HG03095 (cell line): ENCODE results near the gene GFI1.
A peak's percentile ranks its signal among the peaks of the same experiment; 100 is the strongest.
"Not testable (repeated sequence)": the region's sequence is repeated elsewhere in the genome, so short reads cannot be mapped to it uniquely, and the experiment has no call there.

Experiments used
- ATAC-seq: cut with Tn5 transposase; IDR thresholded peaks from one replicate; pipeline ENCODE4 v1.9.1; 2021; ENCODE audit warnings: moderate library complexity; ENCODE audit not compliant: unreplicated experiment

The GFI1 gene

GRCh38 chr1:92466683-92467352, 19.9 kb downstream of the GFI1 start:
- ATAC-seq, result no peak

GRCh38 chr1:92465256-92465647, 21.5 kb downstream of the GFI1 start:
- ATAC-seq, result no peak

- ATAC-seq, result no peak
Measured at GRCh38 chr1:92464588-92465255, 22.0 kb downstream of the GFI1 start.

- ATAC-seq, result peak; percentile 63
Measured at GRCh38 chr1:92461364-92462097, 25.2 kb downstream of the GFI1 start.

GRCh38 chr1:92459871-92460320, 26.8 kb downstream of the GFI1 start:
- no peak for ATAC-seq

- no peak for ATAC-seq
Measured at GRCh38 chr1:92458146-92458545, 28.6 kb downstream of the GFI1 start.

- ATAC-seq, result no peak
Measured at GRCh38 chr1:92447976-92448375, 38.7 kb downstream of the GFI1 start.

- ATAC-seq, result no peak
Measured at GRCh38 chr1:92447033-92447681, 39.6 kb downstream of the GFI1 start.

GRCh38 chr1:92446546-92446945, 40.2 kb downstream of the GFI1 start:
- no peak for ATAC-seq

GRCh38 chr1:92445865-92446264, 40.9 kb downstream of the GFI1 start:
- no peak for ATAC-seq

GRCh38 chr1:92444351-92444750, 42.4 kb downstream of the GFI1 start:
- no peak for ATAC-seq

- ATAC-seq, result no peak
Measured at GRCh38 chr1:92443893-92444292, 42.8 kb downstream of the GFI1 start.

GRCh38 chr1:92442351-92442750, 44.4 kb downstream of the GFI1 start:
- no peak for ATAC-seq

GRCh38 chr1:92441697-92442342, 44.9 kb downstream of the GFI1 start:
- no peak for ATAC-seq

- no peak for ATAC-seq
Measured at GRCh38 chr1:92441316-92441696, 45.4 kb downstream of the GFI1 start.

- ATAC-seq, result no peak
Measured at GRCh38 chr1:92439291-92439690, 47.4 kb downstream of the GFI1 start.

- ATAC-seq, result not testable (repeated sequence)
Measured at GRCh38 chr1:92434572-92434971, 52.2 kb downstream of the GFI1 start.

- ATAC-seq, result no peak
Measured at GRCh38 chr1:92430030-92430429, 56.7 kb downstream of the GFI1 start.

- no peak for ATAC-seq
Measured at GRCh38 chr1:92425617-92426016, 61.1 kb downstream of the GFI1 start.
